H9 (cell line): ENCODE measurements around the gene ABR. TPM values are rescaled to one million over a fixed set of nuclear protein-coding genes. Genes with fewer than 3 reads are reported as not detected.

Experiments used
- DNase-seq: peaks from one replicate; pipeline ENCODE4 v3.0.0-alpha.2; 2017
- H2AFZ ChIP-seq: one replicate; pipeline ENCODE4 v1.6.1; 2013; ENCODE audit warnings: mild to moderate bottlenecking, low read length, control low read depth, moderate library complexity
- H2AK5ac ChIP-seq: 2 replicates; pipeline ENCODE4 v1.6.1; 2013; ENCODE audit warnings: low read length, control low read depth, mixed read lengths; ENCODE audit not compliant: insufficient read length
- H2BK120ac ChIP-seq: one replicate; pipeline ENCODE4 v1.6.1; 2013; ENCODE audit warnings: low read depth, mild to moderate bottlenecking, low read length, control low read depth, inconsistent platforms; ENCODE audit not compliant: poor library complexity, severe bottlenecking
- H2BK12ac ChIP-seq: 2 replicates; pipeline ENCODE4 v1.6.1; 2013; ENCODE audit warnings: low read length, control low read depth, mixed read lengths, low read depth; ENCODE audit not compliant: insufficient read length
- H2BK15ac ChIP-seq: 2 replicates; pipeline ENCODE4 v1.6.1; 2013; ENCODE audit warnings: low read depth, low read length, control low read depth
- H2BK20ac ChIP-seq: one replicate; pipeline ENCODE4 v1.6.1; 2013; ENCODE audit warnings: low read depth, mild to moderate bottlenecking, low read length, control low read depth, inconsistent platforms; ENCODE audit not compliant: poor library complexity, severe bottlenecking
- H2BK5ac ChIP-seq: 2 replicates; pipeline ENCODE4 v1.6.1; 2013; ENCODE audit warnings: low read length, control low read depth, mixed read lengths; ENCODE audit not compliant: insufficient read length
- H3K14ac ChIP-seq: 2 replicates; pipeline ENCODE4 v1.6.1; 2013; ENCODE audit warnings: low read length, control low read depth; ENCODE audit not compliant: insufficient read depth
- H3K18ac ChIP-seq: 2 replicates; pipeline ENCODE4 v1.6.1; 2013; ENCODE audit warnings: low read depth, mild to moderate bottlenecking, mixed read lengths, low read length, control low read depth; ENCODE audit not compliant: insufficient read length
- H3K23ac ChIP-seq: 2 replicates; pipeline ENCODE4 v1.6.1; 2013; ENCODE audit warnings: low read length, control low read depth, mixed read lengths, low read depth; ENCODE audit not compliant: insufficient read length
- H3K23me2 ChIP-seq: 2 replicates; pipeline ENCODE4 v1.6.1; 2013; ENCODE audit warnings: low read depth, mild to moderate bottlenecking, mixed read lengths, low read length, control low read depth; ENCODE audit not compliant: insufficient read length, poor library complexity, severe bottlenecking
- H3K27ac ChIP-seq: 2 replicates; pipeline ENCODE4 v1.5.1; 2013; ENCODE audit warnings: low read length, control low read depth, mixed read lengths, low read depth; ENCODE audit not compliant: insufficient read length
- H3K27me3 ChIP-seq: 2 replicates; pipeline ENCODE4 v1.6.1; 2013; ENCODE audit warnings: low read length, control low read depth, inconsistent platforms; ENCODE audit not compliant: insufficient read depth
- H3K4ac ChIP-seq: 2 replicates; pipeline ENCODE4 v1.6.1; 2013; ENCODE audit warnings: low read depth, mild to moderate bottlenecking, control low read depth, inconsistent platforms, low read length, moderate library complexity
- H3K4me1 ChIP-seq: 2 replicates; pipeline ENCODE4 v1.6.1; 2013; ENCODE audit warnings: low read length, control low read depth, inconsistent platforms; ENCODE audit not compliant: insufficient read depth
- H3K4me2 ChIP-seq: 2 replicates; pipeline ENCODE4 v1.6.1; 2013; ENCODE audit warnings: low read length, control low read depth, mixed read lengths; ENCODE audit not compliant: insufficient read length, insufficient read depth
- H3K56ac ChIP-seq: 2 replicates; pipeline ENCODE4 v1.6.1; 2013; ENCODE audit warnings: low read depth, mild to moderate bottlenecking, mixed read lengths, low read length, control low read depth; ENCODE audit not compliant: insufficient read length
- H3K79me1 ChIP-seq: 2 replicates; pipeline ENCODE4 v1.6.1; 2013; ENCODE audit warnings: low read depth, mild to moderate bottlenecking, moderate library complexity, low read length, control low read depth, inconsistent platforms; ENCODE audit not compliant: insufficient read depth, poor library complexity, severe bottlenecking
- H3K79me2 ChIP-seq: 2 replicates; pipeline ENCODE4 v1.6.1; 2013; ENCODE audit warnings: low read length, control low read depth, inconsistent platforms; ENCODE audit not compliant: insufficient read depth
- H3K9ac ChIP-seq: 2 replicates; pipeline ENCODE4 v1.6.1; 2013; ENCODE audit warnings: low read length, control low read depth, mixed read lengths; ENCODE audit not compliant: insufficient read length; ENCODE audit errors: extremely low read depth
- H3K9me3 ChIP-seq: one replicate; pipeline ENCODE4 v1.6.1; 2013; ENCODE audit warnings: low read depth, low read length, inconsistent platforms; ENCODE audit not compliant: control insufficient read depth
- H3T11ph ChIP-seq: one replicate; pipeline ENCODE4 v1.6.1; 2013; ENCODE audit warnings: mild to moderate bottlenecking, low read length, control low read depth, inconsistent platforms
- H4K20me1 ChIP-seq: one replicate; pipeline ENCODE4 v1.6.1; 2013; ENCODE audit not compliant: control insufficient read depth, insufficient read length, insufficient read depth
- H4K5ac ChIP-seq: 2 replicates; pipeline ENCODE4 v1.6.1; 2013; ENCODE audit warnings: low read depth, mild to moderate bottlenecking, mixed read lengths, low read length, control low read depth; ENCODE audit not compliant: insufficient read length
- H4K8ac ChIP-seq: replicated peaks from 2 replicates; pipeline ENCODE4 v1.6.1; 2013; ENCODE audit warnings: low read length, control low read depth, mixed read lengths, low read depth; ENCODE audit not compliant: insufficient read length
- H4K91ac ChIP-seq: 2 replicates; pipeline ENCODE4 v1.6.1; 2013; ENCODE audit warnings: low read depth, mild to moderate bottlenecking, moderate library complexity, mixed read lengths, low read length, control low read depth; ENCODE audit not compliant: insufficient read length
- H3K27ac Mint-ChIP-seq, 3 experiments: 2 replicates in 2 of 3; 3 replicates in 1 of 3; pipeline ENCODE4 v1.8.0; 2020 to 2021; ENCODE audit warnings: mixed read lengths in 3 of 3, mild to moderate bottlenecking in 1 of 3, moderate library complexity in 1 of 3
- H3K27me3 Mint-ChIP-seq: 2 replicates; pipeline ENCODE4 v1.8.0; 2021; ENCODE audit warnings: low read depth, mild to moderate bottlenecking, moderate library complexity, mixed read lengths
- H3K36me3 Mint-ChIP-seq, 3 experiments: 2 replicates in 2 of 3; 3 replicates in 1 of 3; pipeline ENCODE4 v1.8.0; 2020 to 2021; ENCODE audit warnings: low read depth in 3 of 3, mixed read lengths in 3 of 3; ENCODE audit not compliant: insufficient read depth in 1 of 3
- H3K4me1 Mint-ChIP-seq, 2 experiments: 2 replicates each; pipeline ENCODE4 v1.8.0; 2020; ENCODE audit warnings: mixed read lengths in 2 of 2
- H3K4me3 Mint-ChIP-seq, 2 experiments: 2 replicates in 1 of 2; 3 replicates in 1 of 2; pipeline ENCODE4 v1.8.0; 2020 to 2021; ENCODE audit warnings: mild to moderate bottlenecking in 2 of 2, mixed read lengths in 2 of 2, moderate library complexity in 1 of 2
- H3K9me3 Mint-ChIP-seq, 2 experiments: 2 replicates in 1 of 2; 3 replicates in 1 of 2; pipeline ENCODE4 v1.8.0; 2020; ENCODE audit warnings: mild to moderate bottlenecking in 2 of 2, mixed read lengths in 2 of 2, moderate library complexity in 1 of 2
- CTCF ChIP-seq: fragments of 200-600 bp; sonication (generic); conservative IDR thresholded peaks from 3 replicates; pipeline ENCODE4 v1.8.0; 2021; ENCODE audit warnings: antibody characterized with exemption, mild to moderate bottlenecking
- WGBS: extraction: QIAGEN DNeasy Blood & Tissue Kit; methylation state at CpG from one replicate; pipeline ENCODE4 v1.1.7; 2013; ENCODE audit warnings: missing lambda C conversion rate, low lambda C conversion rate, mixed read lengths; ENCODE audit not compliant: insufficient read length; ENCODE audit errors: extremely low coverage; 5-methylcytosine and 5-hydroxymethylcytosine counted together
- total RNA-seq: library from RNA; stranded (reverse); gene quantifications from 2 replicates; pipeline ENCODE4 v1.2.1, GENCODE V29; 2021

ABR gene
- total RNA-seq, 1 experiment from 2014 or later, result 34.7 TPM

DNA sequence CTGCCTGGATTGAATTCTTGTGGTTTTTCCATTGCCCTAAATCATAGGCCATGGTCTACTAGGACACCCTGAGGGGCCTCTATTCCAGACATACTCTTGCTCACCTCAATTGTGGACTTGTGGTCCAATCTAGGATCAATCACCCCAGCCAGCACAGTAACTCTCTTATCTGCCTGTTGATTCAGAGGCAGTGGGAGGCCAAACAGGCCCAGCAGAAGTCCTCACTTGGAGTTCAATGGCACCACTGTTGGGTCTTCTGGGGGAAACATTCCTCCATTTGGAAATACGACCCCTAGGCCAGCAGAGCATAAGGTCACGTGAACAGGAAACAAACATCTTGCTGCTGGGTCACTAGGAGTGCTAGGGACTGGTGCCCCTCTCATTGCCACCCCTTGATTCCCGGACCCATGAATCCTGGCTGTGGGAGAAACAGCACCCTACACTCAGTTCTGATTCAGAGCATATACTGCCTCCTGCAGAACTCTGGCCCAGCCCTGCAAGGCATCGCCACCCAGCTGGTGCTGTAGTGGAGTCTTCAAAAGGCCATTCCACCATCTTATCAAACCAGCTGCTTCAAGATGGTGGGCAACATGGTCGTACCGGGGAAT lies 193.4 kb downstream of the ABR start:
- Histone ChIP-seq H4K5ac (no peak overlapping the region), H3K79me1 (no peaks in the 10 kb centered on the region), H3K14ac (no peak overlapping the region; the same call in 1 of the 2 replicates), H2AFZ (no peak overlapping the region), H2BK15ac (no peak overlapping the region), H2BK12ac (no peak overlapping the region), H3K4me1 (no peaks in the 10 kb centered on the region), H2AK5ac (no peak overlapping the region), H2BK5ac (no peak overlapping the region), H4K20me1 (no peaks in the 10 kb centered on the region), H3K18ac (no peak overlapping the region), H3K56ac (no peak overlapping the region), H3K23ac (no peak overlapping the region), H3K9ac (no peak overlapping the region), H2BK120ac (no peak overlapping the region), H3K23me2 (no peaks in the 10 kb centered on the region), H3K4me2 (no peak overlapping the region), H3K9me3 (no peaks in the 10 kb centered on the region), H3K4ac (no peak overlapping the region), H2BK20ac (no peak overlapping the region), H3T11ph (no peak overlapping the region), H4K91ac (no peak overlapping the region), H3K27me3 (no peaks in the 10 kb centered on the region), H4K8ac (no peak overlapping the region), H3K79me2 (no peaks in the 10 kb centered on the region; the same call in 1 of the 2 replicates), H3K27ac (no peak overlapping the region)
- no peak overlapping the region for H3K4me3 Mint-ChIP-seq
- H3K27ac Mint-ChIP-seq, result no peak overlapping the region; a peak in 1 of 7 replicates
- H3K27me3 Mint-ChIP-seq, result peaks cover 7% of the 10 kb centered on the region
- H3K36me3 Mint-ChIP-seq, result no peaks in the 10 kb centered on the region
- no CpG with 5 or more reads among the region's 6 CpGs for WGBS
- H3K9me3 Mint-ChIP-seq, result no peaks in the 10 kb centered on the region
- TF ChIP-seq CTCF, result no peak
- H3K4me1 Mint-ChIP-seq, result no peaks in the 10 kb centered on the region
- DNase-seq, result no peak
